ENCODE data around the gene XIRP2.

DNA sequence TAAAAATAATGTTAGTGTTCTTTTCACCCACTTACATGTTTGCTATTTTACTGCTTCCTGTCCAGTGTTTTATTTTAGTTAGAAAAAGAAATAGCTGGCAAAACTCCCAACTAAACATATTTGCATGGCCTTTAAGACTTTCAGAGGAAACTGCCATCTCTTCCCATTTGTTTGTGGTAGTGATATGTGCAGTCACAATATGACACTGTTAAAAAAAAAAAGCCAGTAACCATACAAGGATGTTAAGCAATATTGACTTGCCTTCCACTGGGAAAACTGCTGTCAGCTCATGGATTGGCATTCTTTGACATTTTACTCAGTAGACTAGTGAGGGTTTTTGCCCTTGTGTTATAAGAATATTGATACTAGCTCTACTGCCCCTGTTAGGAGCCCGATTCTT is 29.1 kb downstream of the XIRP2 start:
- TF ChIP-seq POLR2A (IDR thresholded peaks at IDR 0.05) (no peak), CTCF (IDR thresholded peaks at IDR 0.05 in 4 of 5, conservative IDR thresholded peaks at IDR 0.05 in 1 of 5) (no peak)
